GM18499 (cell line): ENCODE results near the gene ACSL6.
"Not testable (repeated sequence)": the region's sequence is repeated elsewhere in the genome, so short reads cannot be mapped to it uniquely, and the experiment has no call there.

Experiments used
- ATAC-seq: cut with Tn5 transposase; IDR thresholded peaks from one replicate; pipeline ENCODE4 v1.9.1; 2021; ENCODE audit warnings: moderate number of reproducible peaks; ENCODE audit not compliant: insufficient read depth, unreplicated experiment

The ACSL6 gene

GRCh38 chr5:131952301-131952857 is 59.1 kb downstream of the ACSL6 start:
- ATAC-seq, result no peak

GRCh38 chr5:131950706-131951105 is 60.8 kb downstream of the ACSL6 start:
- no peak for ATAC-seq

- ATAC-seq, result no peak
These were observed 64.0 kb downstream of the ACSL6 start for GRCh38 chr5:131947445-131947844.

GRCh38 chr5:131945551-131946168 is 65.8 kb downstream of the ACSL6 start, which contains the start of gene MEIKIN:
Gene MEIKIN, minus strand, starts transcription at chr5:131945663. Its CDS starts 158 bp downstream, at chr5:131945505.
- no peak for ATAC-seq

GRCh38 chr5:131944702-131945550 is 66.5 kb downstream of the ACSL6 start:
- ATAC-seq, result no peak

GRCh38 chr5:131943916-131944315 is 67.5 kb downstream of the ACSL6 start:
- ATAC-seq, result no peak

- ATAC-seq, result no peak
These were observed 69.4 kb downstream of the ACSL6 start for GRCh38 chr5:131942016-131942415.

- ATAC-seq, result no peak
These were observed 71.6 kb downstream of the ACSL6 start for GRCh38 chr5:131939690-131940345.

- ATAC-seq, result no peak
These were observed 79.2 kb downstream of the ACSL6 start for GRCh38 chr5:131932235-131932634.

GRCh38 chr5:131928957-131929356 is 82.5 kb downstream of the ACSL6 start:
- no peak for ATAC-seq

- ATAC-seq, result no peak
These were observed 85.3 kb downstream of the ACSL6 start for GRCh38 chr5:131926168-131926567.

GRCh38 chr5:131916481-131916880 is 95.0 kb downstream of the ACSL6 start:
- no peak for ATAC-seq

- no peak for ATAC-seq
These were observed 97.0 kb downstream of the ACSL6 start for GRCh38 chr5:131914472-131914871.

GRCh38 chr5:131913603-131914002 is 97.9 kb downstream of the ACSL6 start:
- ATAC-seq, result no peak

GRCh38 chr5:131906668-131907067 is 104.8 kb downstream of the ACSL6 start:
- no peak for ATAC-seq

- not testable (repeated sequence) for ATAC-seq
These were observed 109.2 kb downstream of the ACSL6 start for GRCh38 chr5:131902266-131902665.
